ENCODE measurements around the gene NAPEPLD. TPM values are rescaled to one million over a fixed set of nuclear protein-coding genes. Genes with fewer than 3 reads are reported as not detected.
"Not testable (repeated sequence)": the region's sequence is repeated elsewhere in the genome, so short reads cannot be mapped to it uniquely, and the experiment has no call there.

The NAPEPLD gene
- total RNA-seq, 1 donor from 2014 or later = 6.1 TPM

GRCh38 chr7:103068414-103069403 lies 80.2 kb downstream of the NAPEPLD start:
- H3K27ac Mint-ChIP-seq (ENCODE audit: unreplicated experiment) = no peak overlapping the region
- no peak for TF ChIP-seq CTCF (IDR thresholded peaks at IDR 0.05; ENCODE audit: unreplicated experiment)

GRCh38 chr7:103065667-103066066 lies 83.2 kb downstream of the NAPEPLD start:
- DNase-seq (ENCODE audit: low spot score) = peak; percentile 74
- peak; percentile 70 for TF ChIP-seq CTCF (IDR thresholded peaks at IDR 0.05; ENCODE audit: unreplicated experiment)
- no peak overlapping the region for H3K27ac Mint-ChIP-seq (ENCODE audit: unreplicated experiment)
- H3K9me3 Mint-ChIP-seq (ENCODE audit: unreplicated experiment) = no peaks in the 10 kb centered on the region
- no peaks in the 10 kb centered on the region for H3K27me3 Mint-ChIP-seq (ENCODE audit: unreplicated experiment)
- peaks cover 7% of the 10 kb centered on the region for H3K36me3 Mint-ChIP-seq (ENCODE audit: low read depth, unreplicated experiment)
- no peak overlapping the region for H3K4me3 Mint-ChIP-seq (ENCODE audit: unreplicated experiment)
- H3K4me1 Mint-ChIP-seq (ENCODE audit: unreplicated experiment) = no peaks in the 10 kb centered on the region

More at GRCh38 chr7:103068414-103069403, 80.2 kb downstream of the NAPEPLD start:
- Mint-ChIP-seq H3K36me3 (ENCODE audit: low read depth, unreplicated experiment) (peaks cover 8% of the 10 kb centered on the region), H3K4me1 (ENCODE audit: unreplicated experiment) (peaks cover 1% of the 10 kb centered on the region), H3K9me3 (ENCODE audit: unreplicated experiment) (no peaks in the 10 kb centered on the region), H3K4me3 (ENCODE audit: unreplicated experiment) (no peak overlapping the region), H3K27me3 (ENCODE audit: unreplicated experiment) (peaks cover 3% of the 10 kb centered on the region)
- no peak for DNase-seq (ENCODE audit: low spot score)

GRCh38 chr7:103063895-103064294 lies 85.0 kb downstream of the NAPEPLD start:
- Mint-ChIP-seq H3K36me3 (ENCODE audit: low read depth, unreplicated experiment) (peaks cover 7% of the 10 kb centered on the region), H3K9me3 (ENCODE audit: unreplicated experiment) (no peaks in the 10 kb centered on the region), H3K27ac (ENCODE audit: unreplicated experiment) (no peak overlapping the region), H3K4me3 (ENCODE audit: unreplicated experiment) (no peak overlapping the region), H3K27me3 (ENCODE audit: unreplicated experiment) (no peaks in the 10 kb centered on the region), H3K4me1 (ENCODE audit: unreplicated experiment) (no peaks in the 10 kb centered on the region)
- DNase-seq (ENCODE audit: low spot score) = no peak
- no peak for TF ChIP-seq CTCF (IDR thresholded peaks at IDR 0.05; ENCODE audit: unreplicated experiment)

- H3K27me3 Mint-ChIP-seq (ENCODE audit: unreplicated experiment) = no peaks in the 10 kb centered on the region
- H3K36me3 Mint-ChIP-seq (ENCODE audit: low read depth, unreplicated experiment) = no peaks in the 10 kb centered on the region
- DNase-seq (ENCODE audit: low spot score) = no peak
- TF ChIP-seq CTCF (IDR thresholded peaks at IDR 0.05; ENCODE audit: unreplicated experiment) = no peak
- no peak overlapping the region for H3K27ac Mint-ChIP-seq (ENCODE audit: unreplicated experiment)
- no peaks in the 10 kb centered on the region for H3K9me3 Mint-ChIP-seq (ENCODE audit: unreplicated experiment)
- no peak overlapping the region for H3K4me3 Mint-ChIP-seq (ENCODE audit: unreplicated experiment)
- no peaks in the 10 kb centered on the region for H3K4me1 Mint-ChIP-seq (ENCODE audit: unreplicated experiment)
Observed at GRCh38 chr7:103059471-103059870, 89.4 kb downstream of the NAPEPLD start.

GRCh38 chr7:103058122-103058521 lies 90.8 kb downstream of the NAPEPLD start:
- no peaks in the 10 kb centered on the region for H3K9me3 Mint-ChIP-seq (ENCODE audit: unreplicated experiment)
- no peak overlapping the region for H3K27ac Mint-ChIP-seq (ENCODE audit: unreplicated experiment)
- no peak for DNase-seq (ENCODE audit: low spot score)
- peaks cover 7% of the 10 kb centered on the region for H3K36me3 Mint-ChIP-seq (ENCODE audit: low read depth, unreplicated experiment)
- TF ChIP-seq CTCF (IDR thresholded peaks at IDR 0.05; ENCODE audit: unreplicated experiment) = no peak
- H3K27me3 Mint-ChIP-seq (ENCODE audit: unreplicated experiment) = no peaks in the 10 kb centered on the region
- no peaks in the 10 kb centered on the region for H3K4me1 Mint-ChIP-seq (ENCODE audit: unreplicated experiment)
- H3K4me3 Mint-ChIP-seq (ENCODE audit: unreplicated experiment) = no peak overlapping the region

- not testable (repeated sequence) for DNase-seq (ENCODE audit: low spot score); H3K27ac Mint-ChIP-seq (ENCODE audit: unreplicated experiment); H3K9me3 Mint-ChIP-seq (ENCODE audit: unreplicated experiment); H3K27me3 Mint-ChIP-seq (ENCODE audit: unreplicated experiment); H3K4me1 Mint-ChIP-seq (ENCODE audit: unreplicated experiment); H3K4me3 Mint-ChIP-seq (ENCODE audit: unreplicated experiment)
- peaks cover 14% of the 10 kb centered on the region for H3K36me3 Mint-ChIP-seq (ENCODE audit: low read depth, unreplicated experiment)
Observed at GRCh38 chr7:103056006-103056405, 92.9 kb downstream of the NAPEPLD start.

Measured in endothelial cell (in vitro differentiated cells).